ENCODE data around the gene CTDSPL. TPM values are rescaled to one million over a fixed set of nuclear protein-coding genes. Genes with fewer than 3 reads are reported as not detected.

The CTDSPL gene
- total and polyA plus RNA-seq, 2 of the 8 experiments (the other 6 are each of a cell fraction or from before 2014, with no cell fraction given) = 20.3 to 42.2 TPM

- TF ChIP-seq SIRT6 (IDR thresholded peaks at IDR 0.05; ENCODE audit: low read length) (no peak), SIN3A (conservative IDR thresholded peaks at IDR 0.05 in 1 of 2, IDR thresholded peaks at IDR 0.05 in 1 of 2; ENCODE audit: low read depth in 1 of 2, low read length in 2 of 2) (no peak), SP2 (IDR thresholded peaks at IDR 0.05; ENCODE audit: low read length) (no peak), ATF3 (IDR thresholded peaks at IDR 0.05; ENCODE audit: insufficient read depth, low read depth, low read length) (no peak)
Observed at GRCh38 chr3:38000242-38000916, 138.7 kb downstream of the CTDSPL start (continued).
